Muscle layer of colon (tissue), 2 donors: ENCODE measurements around the gene PDCD1LG2.

Source experiments
- H3K27ac ChIP-seq: one replicate; pipeline ENCODE4 v1.7.0; 2013; ENCODE audit warnings: low read depth, mild to moderate bottlenecking, low read length, moderate library complexity
- H3K27me3 ChIP-seq, 2 donors: one replicate each; pipeline ENCODE4 v1.7.0; 2013; ENCODE audit warnings: low read length in 2 of 2, mild to moderate bottlenecking in 2 of 2; ENCODE audit not compliant: insufficient read depth in 2 of 2, control insufficient read depth in 1 of 2
- H3K36me3 ChIP-seq: one replicate; pipeline ENCODE4 v1.7.0; 2013; ENCODE audit warnings: mild to moderate bottlenecking, low read length; ENCODE audit not compliant: insufficient read depth
- H3K4me1 ChIP-seq: one replicate; pipeline ENCODE4 v1.7.0; 2013; ENCODE audit warnings: mild to moderate bottlenecking, low read length; ENCODE audit not compliant: insufficient read depth
- H3K4me3 ChIP-seq, 2 donors: one replicate each; pipeline ENCODE4 v1.7.0; 2013; ENCODE audit warnings: low read length in 2 of 2, low read depth in 1 of 2, mild to moderate bottlenecking in 1 of 2, moderate library complexity in 1 of 2
- H3K9ac ChIP-seq: one replicate; pipeline ENCODE4 v1.7.0; 2013; ENCODE audit warnings: low read length
- H3K9me3 ChIP-seq: one replicate; pipeline ENCODE4 v1.7.0; 2013; ENCODE audit warnings: mild to moderate bottlenecking, low read length
- donor health status: abdominal sarcoma.
- donor health status: Adenocarcinoma of cecum.

Gene PDCD1LG2

GRCh38 chr9:5514617-5515260 lies 4.4 kb downstream of the PDCD1LG2 start:
- H3K9me3 ChIP-seq = no peaks in the 10 kb centered on the region
- H3K4me3 ChIP-seq = no peak overlapping the region
- H3K27ac ChIP-seq = no peak overlapping the region
- peaks cover 9% of the 10 kb centered on the region for H3K4me1 ChIP-seq
- H3K9ac ChIP-seq = no peak overlapping the region
- H3K36me3 ChIP-seq = no peaks in the 10 kb centered on the region
- H3K27me3 ChIP-seq = no peaks in the 10 kb centered on the region

GRCh38 chr9:5515261-5515650 lies 4.9 kb downstream of the PDCD1LG2 start:
- H3K4me1 ChIP-seq = peaks cover 9% of the 10 kb centered on the region
- no peaks in the 10 kb centered on the region for H3K9me3 ChIP-seq
- H3K27me3 ChIP-seq = no peaks in the 10 kb centered on the region
- no peaks in the 10 kb centered on the region for H3K36me3 ChIP-seq
- no peak overlapping the region for H3K27ac ChIP-seq
- H3K4me3 ChIP-seq = no peak overlapping the region
- H3K9ac ChIP-seq = no peak overlapping the region

DNA sequence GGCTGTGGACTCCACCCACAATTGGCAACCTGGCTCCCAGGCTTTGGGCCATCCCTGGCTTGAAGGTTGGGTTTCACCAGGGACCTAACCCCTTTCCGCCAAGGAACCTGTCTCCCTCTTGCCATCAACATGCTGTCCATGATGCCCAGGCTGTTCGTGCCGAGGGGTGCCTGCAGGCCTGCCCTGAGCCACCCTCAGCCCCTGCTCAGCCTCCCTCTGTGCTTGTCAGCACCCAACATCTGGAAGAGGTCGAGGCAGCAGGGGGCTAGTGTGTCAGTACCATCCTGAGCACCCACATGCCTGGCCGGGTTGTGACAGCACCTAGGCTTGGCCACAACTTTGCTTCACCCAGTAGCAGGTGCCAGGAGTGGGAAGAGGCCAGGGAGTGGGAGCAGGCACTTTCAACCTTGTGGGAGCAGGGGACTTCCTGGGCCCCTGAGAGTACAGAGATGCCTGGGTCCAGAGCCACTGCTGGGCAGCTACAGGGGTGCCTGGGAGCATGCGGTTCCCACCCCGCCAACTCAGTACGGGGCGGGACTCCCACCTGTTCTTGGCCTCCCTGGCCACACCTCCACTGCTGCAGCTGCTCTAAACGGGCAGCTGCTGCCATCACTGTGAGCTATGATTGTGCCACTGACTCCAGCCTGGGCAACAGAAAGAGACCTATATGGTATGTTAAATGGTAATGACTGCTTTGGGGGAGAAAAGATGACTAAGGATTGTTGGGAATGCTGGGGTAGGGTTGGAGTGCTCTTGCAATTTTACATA lies 6.3 kb downstream of the PDCD1LG2 start:
- Histone ChIP-seq H3K4me3 (no peak overlapping the region), H3K27me3 (no peaks in the 10 kb centered on the region), H3K9me3 (no peaks in the 10 kb centered on the region), H3K36me3 (no peaks in the 10 kb centered on the region), H3K27ac (no peak overlapping the region), H3K9ac (no peak overlapping the region), H3K4me1 (peaks cover 9% of the 10 kb centered on the region)

DNA sequence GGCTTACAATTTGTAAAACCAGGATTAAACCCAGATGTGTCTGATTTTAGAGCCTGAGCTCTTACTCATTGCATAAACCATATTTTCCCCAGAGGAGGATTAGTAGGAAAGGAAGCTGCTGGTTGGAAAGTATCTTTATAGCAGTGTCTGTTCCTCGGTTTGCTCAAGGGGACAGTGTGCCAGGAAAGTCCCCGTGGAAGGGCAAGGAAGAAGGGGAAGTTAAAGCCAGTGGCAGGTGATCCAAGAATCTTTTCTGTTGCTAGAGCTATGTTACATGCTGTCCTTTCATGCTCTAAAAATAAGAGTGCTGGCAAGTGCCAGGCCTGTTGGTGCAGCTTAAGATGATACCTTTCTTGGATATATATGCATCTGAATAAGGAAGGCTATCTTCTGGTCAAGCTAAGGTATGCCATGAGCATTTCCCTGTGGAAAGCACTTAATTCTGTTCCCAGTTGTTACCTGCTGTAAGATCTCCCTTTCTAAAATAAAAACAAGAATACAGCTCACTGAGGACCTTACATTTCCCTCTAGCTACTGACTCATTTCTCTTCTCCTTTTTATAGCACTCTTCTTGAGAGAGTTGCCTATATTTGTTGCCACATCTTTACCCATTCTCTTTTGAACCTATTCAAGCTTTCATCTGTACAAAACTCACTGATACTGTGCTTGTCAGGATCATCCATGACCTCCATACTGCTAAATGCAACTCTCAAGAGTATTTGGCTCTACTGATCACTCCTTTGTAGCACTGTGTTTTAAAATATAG lies 8.0 kb downstream of the PDCD1LG2 start:
- Histone ChIP-seq H3K36me3 (no peaks in the 10 kb centered on the region), H3K4me1 (peaks cover 4% of the 10 kb centered on the region), H3K27me3 (no peaks in the 10 kb centered on the region), H3K9ac (no peak overlapping the region), H3K9me3 (no peaks in the 10 kb centered on the region), H3K4me3 (no peak overlapping the region), H3K27ac (no peak overlapping the region)

- Histone ChIP-seq H3K27ac (no peak overlapping the region), H3K4me3 (no peak overlapping the region), H3K4me1 (peaks cover 4% of the 10 kb centered on the region), H3K36me3 (no peaks in the 10 kb centered on the region), H3K9ac (no peak overlapping the region), H3K27me3 (no peaks in the 10 kb centered on the region), H3K9me3 (no peaks in the 10 kb centered on the region)
Observed at GRCh38 chr9:5518937-5519319, 8.6 kb downstream of the PDCD1LG2 start.

DNA sequence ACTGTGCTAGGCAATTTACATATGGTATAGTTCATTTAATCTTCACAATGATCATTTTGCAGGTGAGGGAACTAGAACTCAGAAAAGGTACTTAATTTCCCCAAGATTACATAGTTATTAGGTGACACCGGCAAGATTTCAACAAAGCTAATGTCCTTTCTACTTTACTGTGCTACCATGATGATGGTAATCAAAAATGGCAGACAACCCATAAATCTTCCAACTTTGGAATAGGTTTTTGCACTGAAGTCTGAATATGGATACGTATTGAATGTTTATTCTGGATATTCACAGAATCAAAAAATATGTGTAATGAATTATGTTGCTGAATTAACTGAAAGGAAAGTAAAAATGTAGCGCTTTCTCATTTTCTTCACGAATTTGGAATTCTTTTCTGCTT lies 13.8 kb downstream of the PDCD1LG2 start:
- no peak overlapping the region for H3K9ac ChIP-seq
- H3K4me3 ChIP-seq = no peak overlapping the region
- no peaks in the 10 kb centered on the region for H3K4me1 ChIP-seq
- H3K36me3 ChIP-seq = no peaks in the 10 kb centered on the region
- H3K9me3 ChIP-seq = no peaks in the 10 kb centered on the region
- H3K27ac ChIP-seq = no peak overlapping the region
- no peaks in the 10 kb centered on the region for H3K27me3 ChIP-seq

DNA sequence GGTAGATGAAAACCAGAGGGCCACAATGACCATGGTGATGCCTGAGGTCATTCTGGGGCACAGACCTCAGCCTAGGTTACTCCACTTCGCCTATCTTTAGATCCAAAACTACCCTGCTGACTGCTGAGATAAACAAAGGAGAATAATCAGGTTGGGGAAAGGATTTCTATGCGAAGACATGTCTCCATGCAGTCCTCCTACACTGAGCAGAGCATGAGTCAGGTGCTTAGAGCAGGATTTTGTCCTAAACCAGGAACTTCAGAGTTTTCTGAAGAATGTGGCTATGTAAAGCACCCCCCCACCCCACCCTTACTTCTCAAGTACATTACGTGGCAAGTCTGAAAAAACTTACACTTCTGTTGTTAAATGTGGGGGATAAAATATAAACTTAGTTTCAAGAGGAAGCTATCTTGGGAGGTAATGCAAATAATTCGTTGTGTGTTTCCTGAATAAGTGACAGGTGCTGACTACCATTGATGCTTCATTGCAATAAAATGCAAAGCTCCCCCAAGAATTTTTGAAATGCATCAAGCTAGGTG lies 19.4 kb downstream of the PDCD1LG2 start:
- H3K27ac ChIP-seq = no peak overlapping the region
- H3K9ac ChIP-seq = no peak overlapping the region
- no peaks in the 10 kb centered on the region for H3K36me3 ChIP-seq
- no peaks in the 10 kb centered on the region for H3K9me3 ChIP-seq
- no peak overlapping the region for H3K4me3 ChIP-seq
- H3K4me1 ChIP-seq = no peaks in the 10 kb centered on the region
- H3K27me3 ChIP-seq = no peaks in the 10 kb centered on the region

- H3K4me1 ChIP-seq = no peaks in the 10 kb centered on the region
- H3K36me3 ChIP-seq = no peaks in the 10 kb centered on the region
- no peak overlapping the region for H3K27ac ChIP-seq
- H3K27me3 ChIP-seq = no peaks in the 10 kb centered on the region
- no peaks in the 10 kb centered on the region for H3K9me3 ChIP-seq
- H3K9ac ChIP-seq = no peak overlapping the region
- no peak overlapping the region for H3K4me3 ChIP-seq
Observed at GRCh38 chr9:5531101-5531882, 21.0 kb downstream of the PDCD1LG2 start.

DNA sequence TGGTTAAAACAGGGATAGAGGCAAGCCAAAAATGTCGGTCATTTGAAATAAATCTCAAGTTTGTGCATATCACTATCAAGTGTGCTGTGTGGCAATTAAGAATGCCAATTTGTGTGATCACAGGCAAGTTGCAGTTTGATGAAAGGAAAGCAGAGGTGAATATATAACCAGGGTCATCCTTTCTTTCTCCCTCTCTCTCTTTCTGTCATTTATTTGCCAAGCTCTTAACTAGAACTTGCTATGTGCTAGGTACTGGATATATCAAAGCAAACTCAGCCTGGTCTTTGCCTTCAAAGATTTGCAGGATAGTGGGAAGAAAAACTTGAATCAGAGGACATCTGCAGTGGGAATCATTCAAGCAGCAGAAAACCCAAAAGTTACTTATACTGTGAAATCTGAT lies 22.0 kb downstream of the PDCD1LG2 start:
- H3K9ac ChIP-seq = no peak overlapping the region
- H3K4me1 ChIP-seq = no peaks in the 10 kb centered on the region
- no peak overlapping the region for H3K4me3 ChIP-seq
- no peaks in the 10 kb centered on the region for H3K9me3 ChIP-seq
- no peak overlapping the region for H3K27ac ChIP-seq
- no peaks in the 10 kb centered on the region for H3K36me3 ChIP-seq
- H3K27me3 ChIP-seq = no peaks in the 10 kb centered on the region

DNA sequence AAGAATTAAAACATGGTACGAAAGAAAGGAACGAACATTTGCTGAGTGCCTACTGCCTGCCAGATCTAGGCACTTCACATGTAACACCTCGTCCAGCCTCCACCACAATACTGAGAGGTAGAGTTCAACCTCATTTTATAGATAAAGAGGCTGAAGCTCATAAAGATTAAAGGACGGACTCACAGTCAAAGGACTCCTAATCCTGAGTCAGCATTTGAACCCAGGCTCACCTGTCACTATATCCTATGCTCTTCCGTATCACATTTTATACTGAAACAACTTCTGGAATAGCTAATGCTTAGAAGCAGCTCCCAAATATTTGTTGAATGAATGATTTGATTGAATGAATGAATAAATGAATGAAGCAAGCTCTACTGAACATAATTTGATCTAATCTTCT lies 22.5 kb downstream of the PDCD1LG2 start:
- H3K27ac ChIP-seq = no peak overlapping the region

GRCh38 chr9:5536684-5537083 lies 26.4 kb downstream of the PDCD1LG2 start:
- H3K9ac ChIP-seq = no peak overlapping the region
- no peaks in the 10 kb centered on the region for H3K4me1 ChIP-seq
- H3K9me3 ChIP-seq = no peaks in the 10 kb centered on the region
- H3K4me3 ChIP-seq = no peak overlapping the region
- no peaks in the 10 kb centered on the region for H3K36me3 ChIP-seq
- no peaks in the 10 kb centered on the region for H3K27me3 ChIP-seq
- H3K27ac ChIP-seq = no peak overlapping the region

More for the DNA sequence above, 22.5 kb downstream of the PDCD1LG2 start:
- Histone ChIP-seq H3K4me3 (no peak overlapping the region), H3K4me1 (no peaks in the 10 kb centered on the region), H3K9me3 (no peaks in the 10 kb centered on the region), H3K27me3 (no peaks in the 10 kb centered on the region), H3K36me3 (no peaks in the 10 kb centered on the region), H3K9ac (no peak overlapping the region)
